IMR-90 (cell line): ENCODE measurements around the gene TCIRG1. TPM values are rescaled to one million over a fixed set of nuclear protein-coding genes. Genes with fewer than 3 reads are reported as not detected.

Experiments used
- ATAC-seq: fragments of 200-7000 bp; cut with Tn5 transposase; 2 replicates; pipeline ENCODE4 v1.9.1; 2020; ENCODE audit warnings: low read depth, mild to moderate bottlenecking, moderate library complexity
- BruUV-seq: library from RNA; stranded (reverse); fragments of 400-500 nt; replicated peaks from 2 replicates; lab custom pipeline; 2021; lab: Mats Ljungman, UMichigan
- CTCF ChIA-PET: fragments of 300-600 bp; formaldehyde crosslinking; extraction: SDS; loops from one replicate; lab custom pipeline; 2021; ENCODE audit warnings: antibody characterized with exemption; lab: Yijun Ruan, JAX
- POLR2A ChIA-PET: fragments of 300-600 bp; sonication (Branson Sonifier 250); formaldehyde crosslinking; loops from one replicate; lab custom pipeline; 2022; ENCODE audit warnings: antibody characterized with exemption; ENCODE audit not compliant: unreplicated experiment; lab: Charles Lee
- DNase-seq: peaks from one replicate; pipeline ENCODE4 v3.0.0; 2013
- H2AFZ ChIP-seq: replicated peaks from 2 replicates; pipeline ENCODE3; 2013; ENCODE audit warnings: low read length, mild to moderate bottlenecking; ENCODE audit not compliant: poor library complexity
- H2AK5ac ChIP-seq: 2 replicates; pipeline ENCODE4 v1.6.1; 2013; ENCODE audit warnings: low read depth, low read length, inconsistent platforms
- H2AK9ac ChIP-seq: replicated peaks from 2 replicates; pipeline ENCODE3; 2013; ENCODE audit warnings: mild to moderate bottlenecking, low read depth, low read length, moderate library complexity; ENCODE audit not compliant: poor library complexity
- H2BK120ac ChIP-seq: 2 replicates; pipeline ENCODE4 v1.6.1; 2013; ENCODE audit warnings: low read depth, low read length, inconsistent platforms
- H2BK15ac ChIP-seq: 3 replicates; pipeline ENCODE4 v1.6.1; 2013; ENCODE audit warnings: low read depth, low read length, inconsistent platforms
- H2BK20ac ChIP-seq: 2 replicates; pipeline ENCODE4 v1.6.1; 2013; ENCODE audit warnings: low read depth, mild to moderate bottlenecking, inconsistent platforms, low read length, moderate library complexity
- H2BK5ac ChIP-seq: 2 replicates; pipeline ENCODE4 v1.6.1; 2013; ENCODE audit warnings: mild to moderate bottlenecking, low read depth, low read length, inconsistent platforms; ENCODE audit not compliant: poor library complexity, severe bottlenecking
- H3K14ac ChIP-seq: replicated peaks from 2 replicates; pipeline ENCODE4 v1.6.1; 2013; ENCODE audit warnings: low read depth, low read length, inconsistent platforms
- H3K18ac ChIP-seq: 2 replicates; pipeline ENCODE4 v1.6.1; 2013; ENCODE audit warnings: low read depth, low read length, control low read depth
- H3K23ac ChIP-seq: 2 replicates; pipeline ENCODE4 v1.6.1; 2013; ENCODE audit warnings: low read depth, low read length, inconsistent platforms
- H3K27ac ChIP-seq: 2 replicates; pipeline ENCODE4 v1.5.1; 2013; ENCODE audit warnings: mild to moderate bottlenecking, control low read depth, low read length; ENCODE audit not compliant: insufficient read depth
- H3K27me3 ChIP-seq: 2 replicates; pipeline ENCODE4 v1.6.1; 2013; ENCODE audit warnings: low read length; ENCODE audit not compliant: control insufficient read depth, insufficient read depth
- H3K36me3 ChIP-seq: 2 replicates; pipeline ENCODE4 v1.6.1; 2013; ENCODE audit warnings: low read length, mixed read lengths; ENCODE audit not compliant: control insufficient read depth, insufficient read depth
- H3K4ac ChIP-seq: 2 replicates; pipeline ENCODE4 v1.6.1; 2013; ENCODE audit warnings: low read depth, low read length, inconsistent platforms
- H3K4me1 ChIP-seq: 2 replicates; pipeline ENCODE4 v1.6.1; 2013; ENCODE audit warnings: low read length, mixed read lengths; ENCODE audit not compliant: control insufficient read depth, insufficient read depth
- H3K4me2 ChIP-seq: 2 replicates; pipeline ENCODE4 v1.6.1; 2013; ENCODE audit warnings: low read depth, mild to moderate bottlenecking, control low read depth, low read length, moderate library complexity
- H3K4me3 ChIP-seq: 2 replicates; pipeline ENCODE4 v1.5.1; 2013; ENCODE audit warnings: low read depth, mild to moderate bottlenecking, control low read depth, low read length, moderate library complexity; ENCODE audit not compliant: insufficient read depth
- H3K56ac ChIP-seq: 2 replicates; pipeline ENCODE4 v1.6.1; 2013; ENCODE audit warnings: low read length, inconsistent platforms; ENCODE audit not compliant: insufficient read depth; ENCODE audit errors: extremely low read depth
- H3K79me1 ChIP-seq, 2 experiments: 2 replicates each; pipeline ENCODE4 v1.6.1; 2013; ENCODE audit warnings: low read length in 2 of 2, inconsistent platforms in 1 of 2, low read depth in 1 of 2
- H3K9ac ChIP-seq: 2 replicates; pipeline ENCODE4 v1.6.1; 2013; ENCODE audit warnings: low read depth, low read length, control low read depth
- H3K9me1 ChIP-seq: 2 replicates; pipeline ENCODE4 v1.6.1; 2013; ENCODE audit warnings: low read length, inconsistent platforms; ENCODE audit not compliant: insufficient read depth
- H3K9me3 ChIP-seq: 2 replicates; pipeline ENCODE4 v1.6.1; 2013; ENCODE audit warnings: low read length; ENCODE audit not compliant: control insufficient read depth, insufficient read depth
- H4K20me1 ChIP-seq: 2 replicates; pipeline ENCODE4 v1.6.1; 2013; ENCODE audit warnings: low read length, inconsistent platforms; ENCODE audit not compliant: insufficient read depth
- H4K5ac ChIP-seq: 2 replicates; pipeline ENCODE4 v1.6.1; 2013; ENCODE audit warnings: mild to moderate bottlenecking, low read depth, low read length, control low read depth
- H4K8ac ChIP-seq, 2 experiments: 2 replicates each; pipeline ENCODE4 v1.6.1; 2013; ENCODE audit warnings: low read depth in 2 of 2, low read length in 2 of 2, control low read depth in 1 of 2, inconsistent platforms in 1 of 2
- H4K91ac ChIP-seq: 2 replicates; pipeline ENCODE4 v1.6.1; 2013; ENCODE audit warnings: low read depth, low read length, inconsistent platforms; ENCODE audit not compliant: insufficient read depth
- CHD1 ChIP-seq: IDR thresholded peaks from 2 replicates; pipeline ENCODE4 v1.6.1; 2012; ENCODE audit warnings: low read depth, low read length, improper control_type of control experiment
- CTCF ChIP-seq: conservative IDR thresholded peaks from 2 replicates; pipeline ENCODE4 v1.5.1; 2012; ENCODE audit warnings: mild to moderate bottlenecking, low read depth, low read length, improper control_type of control experiment
- ELK1 ChIP-seq: fragments of 150-350 bp; IDR thresholded peaks from 2 replicates; pipeline ENCODE4 v1.6.1; 2016; ENCODE audit warnings: low read depth, mild to moderate bottlenecking, low read length, moderate library complexity, borderline replicate concordance
- FOS ChIP-seq: fragments of 150-350 bp; IDR thresholded peaks from 2 replicates; pipeline ENCODE4 v1.6.1; 2016; ENCODE audit warnings: low read depth, low read length
- MAZ ChIP-seq: IDR thresholded peaks from 2 replicates; pipeline ENCODE4 v1.6.1; 2012; ENCODE audit warnings: low read depth, mild to moderate bottlenecking, low read length, improper control_type of control experiment, moderate library complexity, borderline replicate concordance
- NFE2L2 ChIP-seq: fragments of 150-350 bp; IDR thresholded peaks from 2 replicates; pipeline ENCODE4 v1.6.1; 2016; ENCODE audit warnings: low read depth, mild to moderate bottlenecking, low read length
- POLR2A ChIP-seq: IDR thresholded peaks from 2 replicates; pipeline ENCODE4 v1.6.1; 2012; ENCODE audit warnings: mild to moderate bottlenecking, low read depth, low read length
- RCOR1 ChIP-seq: IDR thresholded peaks from 2 replicates; pipeline ENCODE4 v1.6.1; 2012; ENCODE audit warnings: mild to moderate bottlenecking, low read length, improper control_type of control experiment; ENCODE audit not compliant: insufficient replicate concordance
- RFX5 ChIP-seq: IDR thresholded peaks from 2 replicates; pipeline ENCODE4 v1.8.0; 2012; ENCODE audit warnings: low read depth, mild to moderate bottlenecking, low read length, moderate library complexity
- SMC3 ChIP-seq: fragments of 150-350 bp; IDR thresholded peaks from 2 replicates; pipeline ENCODE4 v1.6.1; 2016; ENCODE audit warnings: low read depth, mild to moderate bottlenecking, antibody characterized with exemption, low read length, moderate library complexity
- USF2 ChIP-seq: fragments of 150-350 bp; IDR thresholded peaks from 2 replicates; pipeline ENCODE4 v1.6.1; 2017; ENCODE audit warnings: mild to moderate bottlenecking, antibody characterized with exemption, low read length, low read depth
- WGBS, 2 experiments: methylation state at CpG; one replicate each; pipeline versions ENCODE4 v1.1.5 to v1.1.7; 2013; ENCODE audit warnings: missing lambda C conversion rate in 2 of 2; ENCODE audit not compliant: insufficient read length in 1 of 2; ENCODE audit errors: extremely low coverage in 2 of 2; 5-methylcytosine and 5-hydroxymethylcytosine counted together
- dilution Hi-C: fragments of 300-500 bp; cut with HindIII; formaldehyde crosslinking; loops from one replicate; pipeline ENCODE4 v1.14.3; 2018; ENCODE audit warnings: low sequenced_read_pairs; ENCODE audit not compliant: unreplicated experiment
- in situ Hi-C: fragments of 300-500 bp; cut with MboI; formaldehyde crosslinking; loops from 3 replicates; pipeline ENCODE4 v1.14.3; 2019; ENCODE audit warnings: low sequenced_read_pairs, inconsistent platforms, mixed read lengths
- intact Hi-C: fragments of 100-400 bp; cut with micrococcal nuclease; formaldehyde crosslinking; loops from 2 replicates; pipeline ENCODE4 v1.10.0; 2022
- polyA plus RNA-seq, 3 experiments: library from polyadenylated mRNA; depleted of rRNA; stranded (reverse); fragments of >200 nt; gene quantifications; 2 replicates each; pipeline ENCODE4 v1.2.3, GENCODE V29; 2012; ENCODE audit warnings: low replicate concordance in 1 of 3
- total RNA-seq: library from RNA; depleted of rRNA; stranded (reverse); fragments of >200 nt; gene quantifications from 2 replicates; pipeline ENCODE4 v1.2.3, GENCODE V29; 2012

The TCIRG1 gene
- total and polyA plus RNA-seq, 2 of the 4 experiments (the other 2 are of a cell fraction): 25.3 to 117 TPM

- Histone ChIP-seq H3K4ac (no peak overlapping the region), H3K4me3 (no peak overlapping the region), H3K36me3 (peaks cover 29% of the 10 kb centered on the region), H3K79me1 (no peaks in the 10 kb centered on the region; a peak in 1 of 4 replicates), H3K27ac (no peak overlapping the region), H3K4me2 (no peak overlapping the region), H2AK5ac (no peak overlapping the region), H3K4me1 (no peaks in the 10 kb centered on the region), H4K8ac (no peak overlapping the region), H2AK9ac (no peak overlapping the region), H3K23ac (no peak overlapping the region), H4K5ac (no peak overlapping the region), H3K9ac (no peak overlapping the region), H3K27me3 (no peaks in the 10 kb centered on the region), H3K18ac (no peak overlapping the region), H3K14ac (no peak overlapping the region), H2BK15ac (no peak overlapping the region), H2AFZ (no peak overlapping the region), H2BK120ac (no peak overlapping the region), H2BK5ac (no peak overlapping the region), H4K20me1 (no peaks in the 10 kb centered on the region), H4K91ac (no peak overlapping the region), H3K9me3 (no peaks in the 10 kb centered on the region), H2BK20ac (no peak overlapping the region), H3K9me1 (peaks cover 6% of the 10 kb centered on the region; the same call in 1 of the 2 replicates), H3K56ac (no peak overlapping the region)
- no peak for DNase-seq
- CTCF ChIA-PET: no interaction called here
- POLR2A ChIA-PET: no interaction called here
- dilution Hi-C loops (no loop called here), in situ Hi-C loops (loop anchor here (10.0 kb wide), 1 partner anchor 113 kb away; no protein-coding TSS in a partner anchor), intact Hi-C loops (no loop called here)
- ATAC-seq: no peak
- no TSS peak for BruUV-seq
- TF ChIP-seq USF2 (no peak), SMC3 (no peak), NFE2L2 (no peak), POLR2A (no peak), CTCF (no peak), MAZ (no peak), CHD1 (no peak), RCOR1 (no peak), RFX5 (no peak), ELK1 (no peak), FOS (no peak)
- 100% methylated on average over 1 of the region's 7 CpGs; no CpG with 5 or more reads in 1 of the 2 experiments for WGBS, 2 experiments
Observed at GRCh38 chr11:68061508-68061907, 22.7 kb downstream of the TCIRG1 start.
